GM18868 (cell line): ENCODE measurements around the gene MRPS18A.

Experiments used
- ATAC-seq: cut with Tn5 transposase; IDR thresholded peaks from one replicate; pipeline ENCODE4 v1.9.1; 2021; ENCODE audit warnings: mild to moderate bottlenecking, moderate library complexity; ENCODE audit not compliant: unreplicated experiment

Gene MRPS18A

DNA sequence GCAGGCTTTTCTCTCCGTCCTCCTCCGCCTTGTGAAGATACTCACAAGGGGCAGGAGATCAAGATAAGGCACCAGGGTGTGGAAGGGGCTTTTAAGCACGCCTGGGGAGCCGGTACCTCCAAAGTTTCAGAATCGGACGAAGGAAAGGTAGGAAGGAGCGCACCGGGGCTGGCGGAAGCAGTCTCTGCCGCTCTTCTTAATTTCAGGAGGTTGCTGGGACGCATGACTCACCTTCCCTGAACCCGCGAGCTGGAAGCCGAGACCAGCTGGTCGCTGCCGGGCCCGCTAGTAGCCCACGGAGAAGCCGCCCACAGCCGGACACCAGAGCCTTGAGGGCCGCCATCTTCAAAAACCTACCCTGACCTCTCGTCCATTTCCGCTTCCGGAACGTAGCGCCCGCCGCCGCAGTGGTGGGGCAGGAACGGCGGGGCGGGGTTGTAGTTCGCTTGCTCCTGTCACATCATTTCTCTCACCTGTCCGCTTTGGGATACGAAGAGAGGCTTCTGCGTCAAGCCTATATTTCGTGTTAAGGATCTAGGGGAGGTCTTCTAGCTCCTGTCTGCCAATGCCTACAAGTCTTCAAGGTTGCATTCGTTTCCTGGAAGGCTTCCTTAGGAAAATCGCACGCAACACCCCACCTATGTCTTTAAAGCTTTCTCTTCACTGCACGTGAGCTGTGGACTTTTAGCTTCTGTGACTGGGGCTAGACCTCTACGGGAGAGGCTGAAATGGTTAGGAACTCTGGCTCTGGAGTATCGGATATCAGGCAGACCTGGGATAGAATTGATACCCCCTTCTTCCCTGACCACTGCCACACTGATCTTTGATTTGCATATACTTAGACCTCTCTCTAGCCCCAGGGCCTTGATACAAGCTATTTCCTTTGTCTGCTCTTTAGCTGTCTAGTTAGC lies at the start of gene MRPS18A:
Gene MRPS18A (minus strand): TSS at position 355 of the 911 bp plus-strand sequence. CDS start 12 bp downstream, at position 343.
- peak; percentile 89 for ATAC-seq

DNA sequence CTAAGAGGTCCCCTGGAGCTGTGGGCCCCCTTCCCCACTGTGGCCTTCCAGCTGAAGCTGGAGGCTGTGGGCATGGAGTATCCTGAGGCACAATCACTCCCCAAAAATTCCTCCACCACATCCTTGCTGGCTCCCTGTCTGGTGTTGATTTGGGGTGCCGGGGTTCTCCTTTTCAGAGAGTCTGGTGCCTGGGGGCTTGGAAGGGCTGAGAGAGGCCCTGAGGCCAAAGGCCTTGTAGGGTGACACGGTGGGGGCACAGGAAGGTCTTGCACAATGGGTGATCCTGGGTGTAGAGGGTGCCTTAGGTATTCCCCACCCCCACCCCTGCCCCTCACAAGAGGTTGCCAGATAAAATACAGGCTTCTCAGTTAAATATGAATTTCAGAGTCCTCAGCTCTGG lies 49.3 kb upstream of the MRPS18A start:
- no peak for ATAC-seq

DNA sequence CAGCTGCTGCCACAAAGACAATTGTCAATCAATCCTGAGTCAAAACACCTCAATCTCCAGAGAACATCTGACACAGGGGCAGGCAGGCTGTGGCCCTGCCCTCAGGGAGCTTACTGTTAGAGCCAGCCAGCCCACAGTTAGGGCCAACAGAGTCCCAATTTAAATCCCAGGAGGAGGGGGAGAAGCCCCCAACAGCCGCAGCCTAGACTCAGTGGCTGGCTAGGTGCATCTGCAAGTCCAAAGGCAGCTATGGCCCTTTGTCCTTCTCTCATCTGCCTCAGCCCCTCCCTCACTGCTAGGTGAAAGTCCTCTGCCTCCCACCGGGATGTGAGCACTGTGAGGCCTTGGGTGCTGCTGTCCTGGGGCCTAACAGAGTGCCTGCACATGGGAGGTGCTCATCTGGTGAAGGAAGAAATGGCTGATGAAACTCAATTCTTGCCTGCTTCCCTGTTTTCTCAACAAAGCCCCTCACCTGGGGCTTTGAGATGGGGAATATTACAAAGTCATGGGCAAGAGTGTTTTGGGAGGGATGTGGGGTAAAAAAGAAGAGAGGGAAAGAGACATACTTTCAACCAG lies 48.7 kb upstream of the MRPS18A start:
- no peak for ATAC-seq

DNA sequence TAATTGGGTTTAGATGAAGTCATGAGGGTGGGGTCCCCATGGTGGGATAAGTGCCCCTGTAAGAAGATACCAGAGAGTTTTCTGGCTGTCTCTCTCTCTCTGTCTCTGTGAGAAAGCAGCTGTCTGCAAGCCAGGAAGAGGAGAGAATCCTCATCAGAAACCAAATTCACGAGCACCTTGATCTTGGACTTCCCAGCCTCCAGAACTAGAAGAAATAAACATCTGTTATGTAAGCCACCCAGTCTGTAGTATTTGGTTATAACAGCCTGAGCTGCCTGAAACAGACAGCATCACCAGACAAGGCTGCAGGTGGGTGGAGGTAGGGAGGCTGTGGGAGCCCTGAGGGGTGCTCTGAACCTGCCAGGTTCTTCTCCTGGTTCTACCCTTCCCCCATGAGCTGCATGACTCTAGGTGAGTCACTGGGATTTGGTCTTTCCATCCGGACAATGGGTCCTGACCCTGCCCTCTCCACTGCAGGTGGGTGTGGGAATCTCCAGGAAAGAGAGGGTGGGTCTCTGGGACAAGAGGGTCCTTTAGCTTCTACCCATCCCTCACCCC lies 48.1 kb upstream of the MRPS18A start:
- ATAC-seq: no peak

DNA sequence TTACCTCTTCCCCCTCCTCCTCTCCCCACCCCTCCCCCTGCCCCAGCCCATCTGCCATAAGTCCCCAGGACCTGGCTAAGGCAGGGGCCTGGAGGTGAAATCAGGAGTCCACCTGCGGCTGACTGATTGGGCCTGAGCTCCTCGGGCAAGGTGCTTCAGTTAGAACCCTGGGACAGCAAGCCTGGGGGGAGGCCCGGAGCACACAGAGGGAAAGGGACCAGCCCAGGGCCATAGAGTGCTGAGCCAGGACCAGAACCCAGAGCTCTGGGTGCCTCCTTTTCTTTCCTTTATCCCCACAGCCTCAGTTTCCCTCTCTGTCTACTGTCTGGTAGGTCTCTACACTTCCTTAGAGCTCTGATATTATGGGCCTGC lies 46.7 kb upstream of the MRPS18A start:
- ATAC-seq: no peak

DNA sequence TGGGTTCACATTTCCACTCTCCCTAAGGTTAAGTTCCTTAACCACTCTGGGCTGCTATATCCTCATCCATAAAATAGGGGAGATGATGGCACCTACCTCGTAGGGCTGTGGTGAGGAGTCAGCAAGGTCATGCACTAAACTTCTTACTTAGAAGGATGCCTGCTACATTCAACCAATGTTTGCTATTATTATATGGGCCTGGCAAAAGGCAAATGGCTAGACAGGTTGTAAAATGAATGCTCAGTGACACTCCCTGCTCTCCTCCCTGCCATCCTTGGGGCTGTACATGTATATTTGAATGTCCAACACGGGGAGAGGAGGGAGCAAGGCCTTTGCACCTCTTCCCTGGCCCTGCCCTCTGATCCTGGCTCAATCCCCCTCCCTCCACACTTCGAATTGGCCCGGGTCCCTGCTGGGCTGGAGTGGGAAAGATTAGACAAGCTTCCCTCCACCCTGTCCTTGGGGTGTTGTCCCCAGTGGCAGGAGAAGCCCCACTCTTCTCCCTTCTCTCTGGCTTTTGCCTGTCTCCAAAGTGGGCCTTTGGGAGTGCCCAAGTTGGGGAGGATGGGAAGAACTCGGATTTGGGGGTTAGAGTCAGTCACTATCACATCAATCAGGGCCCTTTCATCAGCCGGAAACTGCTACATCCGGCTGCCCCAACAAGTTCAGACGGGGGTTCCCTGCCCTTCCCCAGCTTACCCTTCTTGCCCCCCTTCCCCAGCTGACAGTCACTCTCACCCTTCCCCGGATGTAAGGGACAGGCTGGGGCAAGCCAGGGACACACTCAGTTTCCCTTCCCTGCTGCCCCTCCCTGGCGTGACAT lies 46.1 kb upstream of the MRPS18A start:
- ATAC-seq: peak; percentile 54

DNA sequence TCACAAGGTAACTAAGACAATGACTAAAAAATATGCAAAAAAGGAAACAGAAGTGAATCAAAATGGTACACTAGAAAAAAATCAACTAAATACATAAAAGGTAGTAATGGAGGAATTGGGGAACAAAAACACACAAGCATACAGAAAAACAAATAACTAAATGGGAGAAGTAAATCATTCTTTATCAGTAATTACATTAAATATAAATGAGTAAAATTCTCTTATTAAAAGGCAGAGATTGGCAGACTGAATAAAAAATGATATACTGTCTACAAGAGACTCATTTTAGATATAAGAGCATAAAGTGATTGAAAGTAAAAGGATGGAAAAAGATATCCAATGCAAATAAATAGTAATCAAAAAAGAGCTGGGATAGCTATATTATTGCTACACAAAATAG lies 43.0 kb upstream of the MRPS18A start:
- ATAC-seq: no peak

DNA sequence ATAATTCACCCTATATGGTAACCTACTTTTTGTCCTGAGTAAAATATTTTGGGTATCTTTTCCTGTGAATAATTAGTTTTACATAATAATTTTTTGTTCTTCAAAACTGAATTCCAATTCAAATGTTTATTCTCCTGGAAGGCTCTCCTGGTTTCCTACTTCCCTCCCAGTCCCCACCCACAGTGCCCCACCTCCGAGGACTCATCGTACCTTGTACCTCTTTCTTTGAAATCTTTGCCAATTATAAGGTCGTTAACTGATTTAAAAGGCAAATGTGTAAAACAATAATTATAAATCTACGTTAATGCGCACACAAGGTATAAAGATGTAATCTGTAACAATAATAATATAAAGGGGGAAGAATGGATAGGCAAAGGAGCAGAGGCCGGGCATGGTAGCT lies 41.9 kb upstream of the MRPS18A start:
- ATAC-seq: no peak

DNA sequence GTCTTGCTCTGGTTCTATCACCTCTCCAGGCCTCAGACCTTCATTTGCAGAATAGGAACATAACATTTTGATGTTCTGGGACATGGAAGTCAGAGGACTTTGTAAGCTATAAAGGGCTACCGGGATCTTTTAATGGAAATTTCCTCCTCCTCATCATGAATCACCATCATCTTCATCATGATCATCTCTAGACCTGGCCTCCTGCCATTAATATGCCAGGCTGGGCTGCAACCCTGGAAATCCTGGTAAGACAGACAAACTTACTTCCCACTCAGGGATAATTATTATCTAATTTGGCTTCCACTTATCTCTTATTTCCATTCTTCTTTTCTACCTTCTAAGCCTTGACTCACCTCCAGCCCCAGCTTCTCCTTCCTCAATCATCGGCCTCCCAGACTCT lies 41.0 kb upstream of the MRPS18A start:
- no peak for ATAC-seq

DNA sequence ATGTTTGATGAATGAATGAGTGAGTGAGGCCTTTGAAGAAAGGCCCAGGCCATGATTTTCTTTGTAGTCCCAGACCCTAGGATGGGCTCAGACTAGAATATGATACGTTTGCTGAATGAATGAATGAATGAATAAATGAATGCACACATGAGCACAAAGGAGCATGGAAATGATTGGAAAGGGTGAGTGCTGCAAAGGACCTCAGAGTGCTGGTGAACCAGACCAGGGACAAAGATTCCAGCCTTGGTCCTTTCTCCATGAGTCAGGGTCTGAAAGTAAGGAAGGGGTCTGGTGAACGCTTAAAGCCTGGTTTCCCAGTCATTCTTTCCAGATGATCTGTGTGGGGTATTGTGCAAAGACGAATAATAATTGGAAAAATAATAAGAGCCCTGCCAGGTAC lies 40.0 kb upstream of the MRPS18A start:
- no peak for ATAC-seq

DNA sequence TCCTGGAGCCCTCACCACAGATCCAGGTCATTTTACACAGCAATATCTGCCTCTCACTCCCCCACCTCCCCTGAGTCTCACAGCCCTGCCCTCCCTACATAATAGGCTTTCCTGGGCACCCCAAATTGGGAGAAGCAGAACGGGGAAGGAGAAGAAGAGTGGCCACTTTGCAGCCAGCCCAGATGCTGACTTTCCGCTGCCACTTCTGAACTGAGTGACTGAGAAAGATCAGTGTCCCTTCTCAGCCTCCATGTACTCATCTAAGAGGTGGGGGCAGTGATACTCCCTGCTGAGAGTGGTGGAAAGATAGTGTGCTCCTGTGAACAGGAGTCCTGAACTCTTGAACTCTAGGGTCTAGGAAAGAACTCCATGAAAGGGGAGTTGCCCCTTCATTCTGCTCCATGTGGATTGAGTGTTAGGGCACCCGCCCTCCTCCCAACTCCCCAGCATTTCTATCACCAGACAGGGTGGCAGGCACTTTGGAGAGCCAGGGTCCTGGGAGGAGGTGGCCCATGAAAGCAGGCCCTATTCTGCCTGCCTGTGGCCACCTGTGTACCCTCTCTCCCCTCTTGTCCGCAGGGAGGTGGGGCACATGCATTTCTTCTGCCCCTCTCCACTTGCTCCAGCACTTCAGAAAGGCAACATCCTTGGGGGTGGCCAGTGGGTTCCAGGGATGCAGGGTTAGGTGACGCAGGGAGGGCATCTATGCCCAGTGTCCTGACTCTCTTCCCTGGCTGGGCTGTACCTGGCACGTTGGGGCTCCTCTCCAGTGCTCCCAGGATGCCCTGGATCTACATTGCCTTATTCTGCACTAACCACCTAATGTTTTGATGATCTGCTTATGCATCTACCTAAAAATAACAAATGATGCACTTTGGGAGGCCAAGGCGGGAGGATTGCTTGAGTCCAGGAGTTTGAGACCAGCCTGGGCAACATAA lies 38.3 kb upstream of the MRPS18A start:
- no peak for ATAC-seq

DNA sequence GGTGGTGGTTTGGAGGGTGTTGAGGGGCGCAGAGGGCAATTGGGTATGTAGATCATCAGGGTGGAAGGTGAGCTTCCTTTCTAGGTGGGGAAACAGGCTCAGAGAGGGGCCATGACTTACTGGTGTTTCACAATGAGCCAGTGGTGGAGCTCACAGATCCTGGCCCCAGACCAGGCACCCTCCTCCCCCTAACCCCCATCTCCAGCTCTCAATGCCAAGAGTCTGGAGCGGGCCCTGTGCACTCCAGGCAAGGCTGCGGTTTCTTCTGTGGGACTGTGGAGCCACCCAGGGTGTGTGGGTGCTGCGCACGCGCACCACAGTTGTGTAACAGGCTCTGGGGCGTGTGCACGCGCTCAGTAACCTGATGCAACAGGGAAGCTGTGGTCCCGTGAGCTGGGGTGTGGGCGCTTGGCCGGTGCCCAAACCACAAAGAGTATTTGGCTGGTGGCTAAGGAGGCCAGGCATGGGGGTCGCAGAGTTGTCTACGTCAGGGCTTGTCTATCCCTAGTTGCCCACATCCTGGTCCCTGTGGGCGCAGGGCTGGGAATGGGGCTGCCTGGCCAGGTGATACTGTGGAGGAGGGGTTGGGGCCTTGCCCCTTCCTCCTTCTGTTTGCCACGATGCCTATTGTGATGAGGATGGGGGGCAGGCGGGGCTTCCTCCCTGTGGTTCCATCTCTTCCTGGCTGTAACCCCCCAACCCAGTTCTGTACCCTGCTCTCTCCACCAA lies 37.5 kb upstream of the MRPS18A start:
- peak; percentile 80 for ATAC-seq

DNA sequence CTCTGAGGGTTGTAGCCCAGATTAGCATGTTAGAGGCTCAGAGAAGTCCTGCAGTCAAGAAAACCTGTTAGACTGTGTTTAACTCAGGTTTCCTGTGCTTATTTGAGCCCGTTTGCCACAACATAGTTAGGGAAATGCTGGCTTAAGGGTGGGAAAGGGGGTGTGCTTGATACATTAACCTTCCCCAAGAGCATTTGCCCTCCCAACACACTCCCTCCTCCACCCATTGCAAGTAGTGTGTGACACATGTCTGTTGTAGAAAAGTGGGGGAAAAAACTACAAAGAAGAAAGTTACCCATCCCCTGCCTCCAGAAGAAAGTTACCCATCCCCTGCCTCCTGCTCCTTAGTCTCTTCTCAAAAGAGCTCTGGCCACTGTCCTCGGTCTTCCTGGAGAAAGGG lies 36.8 kb upstream of the MRPS18A start:
- ATAC-seq: no peak

DNA sequence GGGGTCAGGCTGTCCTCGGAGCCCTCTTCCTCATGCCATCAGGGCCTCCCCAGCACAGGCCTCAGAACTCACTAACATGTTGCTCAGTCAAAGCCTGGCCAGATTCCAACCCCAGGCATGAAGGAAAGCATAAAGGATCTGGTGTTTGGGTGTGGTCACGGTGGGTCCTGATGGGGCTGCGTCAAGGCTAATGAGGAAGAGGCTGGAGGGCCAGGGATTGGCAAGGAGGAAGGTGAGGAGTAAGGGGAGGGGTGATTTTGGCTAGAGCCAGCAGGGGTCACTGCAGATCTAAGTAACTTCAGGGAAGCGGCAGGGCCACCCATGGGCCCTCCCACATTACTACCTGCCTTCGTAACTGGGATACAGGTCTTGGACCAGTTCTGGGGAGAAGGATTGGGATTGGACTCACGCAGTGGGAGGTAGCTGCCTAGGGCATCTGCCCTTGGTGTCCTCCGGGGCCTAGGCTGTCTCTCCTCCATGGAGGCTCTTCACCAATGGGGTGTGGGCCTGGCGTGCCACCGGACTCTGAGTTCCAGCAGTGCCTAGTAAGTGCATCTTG lies 36.2 kb upstream of the MRPS18A start:
- ATAC-seq: no peak

DNA sequence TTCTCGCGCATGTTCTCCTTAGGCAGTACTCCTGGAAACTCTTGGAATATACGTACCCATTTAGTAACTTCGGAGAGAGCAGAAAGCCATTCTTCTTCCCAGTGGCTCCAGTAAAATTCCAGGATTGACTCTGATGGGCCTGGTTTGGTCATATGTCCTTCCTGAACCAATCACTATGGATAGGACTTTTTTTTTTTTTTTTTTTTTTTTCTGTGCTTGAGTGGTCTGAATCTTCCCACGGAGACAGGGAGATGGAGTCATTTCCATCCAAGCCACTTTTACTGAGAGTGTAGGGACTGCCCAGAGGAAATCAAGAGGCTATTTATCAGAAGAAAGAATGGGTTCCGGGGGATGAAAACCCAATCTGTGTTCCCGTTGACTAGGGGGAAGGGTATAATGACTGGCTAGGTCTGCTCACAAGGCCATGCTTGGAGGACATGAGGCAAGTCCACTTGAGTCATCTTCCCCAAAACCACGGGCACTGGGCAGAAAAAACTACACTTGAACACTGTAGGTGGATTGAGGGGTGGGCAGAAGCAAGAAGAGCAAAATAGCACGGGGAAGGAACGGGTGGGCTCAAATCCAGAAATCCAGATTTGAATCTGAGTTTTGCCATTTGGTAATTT lies 35.4 kb upstream of the MRPS18A start:
- no peak for ATAC-seq

DNA sequence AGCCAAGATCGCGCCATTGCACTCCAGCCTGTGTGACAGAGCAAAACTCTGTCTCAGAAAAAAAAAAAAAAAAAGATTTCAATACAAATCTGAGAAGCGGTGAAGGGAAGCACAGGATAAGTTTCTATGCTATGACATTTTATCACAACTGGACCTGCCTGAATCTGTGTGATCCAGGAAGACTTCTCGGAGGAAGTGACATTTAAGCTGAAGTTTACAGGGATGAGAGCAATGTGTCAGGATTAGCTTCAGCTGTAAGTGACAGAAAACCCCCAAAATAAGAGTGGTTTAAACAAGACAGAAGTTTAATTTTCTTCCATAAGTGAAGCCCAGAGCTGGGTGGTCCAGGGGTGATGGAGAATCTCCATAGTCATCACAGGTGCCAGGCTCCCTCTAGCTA lies 33.4 kb upstream of the MRPS18A start:
- ATAC-seq: no peak

DNA sequence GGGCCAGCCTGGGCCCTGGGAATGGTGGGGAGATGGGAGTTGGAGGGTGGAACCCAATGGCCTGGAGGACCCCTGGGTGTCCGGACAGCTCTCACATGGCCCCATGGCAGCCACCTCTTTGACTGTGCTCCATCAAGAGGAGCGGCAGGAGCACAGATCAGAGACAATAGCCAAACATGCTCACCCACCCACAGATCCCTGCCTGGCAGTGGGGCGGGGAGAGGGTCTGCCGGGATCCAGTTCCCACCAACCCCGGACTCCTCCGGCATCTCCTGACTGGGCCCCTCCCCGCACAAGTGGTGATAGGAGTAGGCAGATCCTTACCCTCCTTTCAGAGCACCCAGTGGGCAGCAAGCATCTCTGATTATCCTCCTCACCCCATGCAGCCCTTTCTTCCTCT lies 31.9 kb upstream of the MRPS18A start:
- ATAC-seq: no peak

DNA sequence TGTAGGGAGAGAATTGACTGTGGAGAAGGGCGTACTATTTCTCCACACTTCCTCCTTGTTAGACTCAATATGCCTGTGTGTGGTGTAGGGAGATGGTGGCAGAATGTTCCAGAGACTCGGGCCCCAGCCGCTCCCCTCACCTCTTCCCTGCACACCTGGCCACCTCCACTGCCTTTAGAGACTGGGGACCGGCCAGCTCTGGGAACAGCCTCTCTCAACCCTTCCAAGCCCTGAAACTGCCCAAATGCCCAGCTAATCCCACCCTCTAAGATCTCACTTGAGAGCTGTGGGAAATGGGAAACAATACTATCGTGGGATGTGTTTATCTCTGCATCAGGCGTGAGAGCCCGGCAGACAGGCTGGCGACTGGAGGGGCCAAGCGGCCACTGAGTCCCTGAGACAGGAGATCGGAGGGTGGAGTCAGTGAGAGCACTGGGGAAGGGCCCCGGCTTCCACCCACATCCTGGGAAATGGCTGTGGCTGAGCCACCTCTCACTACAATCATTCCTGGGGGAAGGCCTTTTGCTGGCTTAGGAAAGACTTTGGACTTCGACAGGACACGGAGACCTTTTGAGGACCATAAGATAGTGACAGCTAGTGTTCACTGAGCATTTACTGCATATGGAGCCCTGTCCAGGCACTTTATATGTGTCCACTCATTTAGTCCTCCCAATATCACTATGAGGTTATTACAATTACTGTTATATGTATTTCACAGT lies 31.0 kb upstream of the MRPS18A start:
- ATAC-seq: no peak
